ENCODE results near the gene PPARGC1A. TPM values are rescaled to one million over a fixed set of nuclear protein-coding genes. Genes with fewer than 3 reads are reported as not detected.

The PPARGC1A gene
- total and polyA plus RNA-seq, 10 of the 15 experiments (the other 5 are each of a cell fraction or from before 2014, with no cell fraction given): 0.01 to 0.05 (median 0.04) TPM; not detected in 7

DNA sequence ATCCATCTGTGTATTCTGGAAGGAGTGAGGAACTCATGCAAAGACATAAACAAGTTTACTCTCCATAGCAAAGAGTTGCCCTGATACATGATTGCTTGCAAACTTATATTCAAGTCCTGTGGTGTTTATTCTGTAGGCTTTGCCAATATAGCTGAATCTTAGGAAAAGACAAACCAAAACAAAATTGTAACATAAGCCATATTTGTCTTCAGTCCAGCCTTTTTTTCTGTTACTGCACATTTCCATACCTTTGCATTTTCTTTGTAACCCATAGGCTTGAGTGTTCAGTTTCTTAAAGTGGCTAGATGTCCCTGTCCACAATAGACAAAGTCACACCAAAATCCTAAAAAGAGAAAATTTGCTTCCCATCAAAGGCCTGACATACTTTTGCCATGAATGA is 120.4 kb downstream of the PPARGC1A start (continued):
- TF ChIP-seq EED (IDR thresholded peaks at IDR 0.05; ENCODE audit: low read depth) (no peak), FOXK2 (IDR thresholded peaks at IDR 0.05) (no peak)
- TF ChIP-seq, protein P1, sequence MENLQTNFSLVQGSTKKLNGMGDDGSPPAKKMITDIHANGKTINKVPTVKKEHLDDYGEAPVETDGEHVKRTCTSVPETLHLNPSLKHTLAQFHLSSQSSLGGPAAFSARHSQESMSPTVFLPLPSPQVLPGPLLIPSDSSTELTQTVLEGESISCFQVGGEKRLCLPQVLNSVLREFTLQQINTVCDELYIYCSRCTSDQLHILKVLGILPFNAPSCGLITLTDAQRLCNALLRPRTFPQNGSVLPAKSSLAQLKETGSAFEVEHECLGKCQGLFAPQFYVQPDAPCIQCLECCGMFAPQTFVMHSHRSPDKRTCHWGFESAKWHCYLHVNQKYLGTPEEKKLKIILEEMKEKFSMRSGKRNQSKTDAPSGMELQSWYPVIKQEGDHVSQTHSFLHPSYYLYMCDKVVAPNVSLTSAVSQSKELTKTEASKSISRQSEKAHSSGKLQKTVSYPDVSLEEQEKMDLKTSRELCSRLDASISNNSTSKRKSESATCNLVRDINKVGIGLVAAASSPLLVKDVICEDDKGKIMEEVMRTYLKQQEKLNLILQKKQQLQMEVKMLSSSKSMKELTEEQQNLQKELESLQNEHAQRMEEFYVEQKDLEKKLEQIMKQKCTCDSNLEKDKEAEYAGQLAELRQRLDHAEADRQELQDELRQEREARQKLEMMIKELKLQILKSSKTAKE (IDR thresholded peaks at IDR 0.05; ENCODE audit: low read depth, poor library complexity, severe bottlenecking): no peak

DNA sequence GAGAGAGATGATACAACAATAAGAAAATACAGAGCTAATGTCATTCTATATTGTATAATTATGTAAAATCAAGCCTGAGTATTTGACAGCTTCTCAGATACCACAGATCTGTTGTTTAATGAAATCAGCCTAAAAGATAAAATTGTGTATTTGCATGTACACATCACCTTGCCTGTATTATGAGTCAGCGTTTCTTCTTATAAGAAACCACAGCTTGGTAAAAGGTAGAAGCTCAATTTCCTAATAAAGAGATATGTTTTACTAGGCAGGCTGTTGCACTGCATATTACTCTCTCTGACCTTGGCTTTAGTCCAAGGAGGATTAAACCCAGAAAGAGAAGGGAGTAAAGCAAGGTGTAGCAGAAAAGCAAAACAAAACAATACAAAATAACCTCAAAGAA is 121.3 kb downstream of the PPARGC1A start:
- TF ChIP-seq HDAC2 (IDR thresholded peaks at IDR 0.05): no peak
- no peak for TF ChIP-seq ATF7 (IDR thresholded peaks at IDR 0.05; ENCODE audit: low read depth)
- no peak for TF ChIP-seq TCF3 (IDR thresholded peaks at IDR 0.05; ENCODE audit: borderline replicate concordance, insufficient read depth, low read depth, low read length)
- Histone ChIP-seq H3K27ac (ENCODE audit: control insufficient read depth, insufficient read depth) (no peak overlapping the region), H3K4me2 (ENCODE audit: control insufficient read depth, insufficient read depth) (no peak overlapping the region), H3K79me2 (ENCODE audit: control insufficient read depth, insufficient read depth, low read length) (no peaks in the 10 kb centered on the region), H2AFZ (ENCODE audit: control insufficient read depth, low read depth, low read length) (no peak overlapping the region), H4K20me1 (ENCODE audit: control insufficient read depth, insufficient read depth) (no peaks in the 10 kb centered on the region), H3K9ac (ENCODE audit: control insufficient read depth, insufficient read depth, low read length) (no peak overlapping the region), H3K27me3 (replicated peaks in 1 of 2; ENCODE audit: control insufficient read depth in 2 of 2, insufficient read depth in 2 of 2, low read length in 1 of 2) (no peaks in the 10 kb centered on the region), H3K4me1 (ENCODE audit: control insufficient read depth, insufficient read depth, low read length) (no peaks in the 10 kb centered on the region), H3K4me3 (no peak overlapping the region), H3K9me3 (replicated peaks; ENCODE audit: control insufficient read depth, insufficient read depth, low read length) (no peaks in the 10 kb centered on the region), H3K36me3 (ENCODE audit: control insufficient read depth in 2 of 2, insufficient read depth in 2 of 2, low read length in 1 of 2) (no peaks in the 10 kb centered on the region)
- CTCF ChIA-PET: interaction anchor here (0.7 to 1.0 kb wide), 2 partner anchors 430 to 1285 kb away, joined by 3 to 4 read pairs; no protein-coding TSS in a partner anchor
- in situ Hi-C loops (cut with MboI): no loop called here
- DNase-seq (ENCODE audit: low read depth, low spot score): no peak
- intact Hi-C loops (cut with micrococcal nuclease; ENCODE audit: unreplicated experiment): no loop called here
- RAD21 ChIA-PET (ENCODE audit: unreplicated experiment): no interaction called here
- FAIRE-seq: no peak
- SMC1A ChIA-PET (ENCODE audit: uncharacterized antibody, unreplicated experiment): interaction anchor here (1.2 kb wide), 1 partner anchor 34 kb away, joined by 4 read pairs; no protein-coding TSS in a partner anchor
- POLR2A ChIA-PET: no interaction called here
- BruUV-seq (replicated peaks): no TSS peak
- ATAC-seq: peak; percentile 52
- WGBS (ENCODE audit: insufficient coverage, insufficient replicate concordance, low lambda C conversion rate, missing lambda C conversion rate): 36% methylated on average over 1 of the region's 1 CpG
